CD14-positive monocyte (primary cell): ENCODE data around the gene PCDHA5. TPM values are rescaled to one million over a fixed set of nuclear protein-coding genes. Genes with fewer than 3 reads are reported as not detected.
A peak's percentile ranks its signal among the peaks of the same experiment; 100 is the strongest.

Experiments used
- DNase-seq, 3 donors: peaks; one replicate each; pipeline ENCODE4 v3.0.0-alpha.2; 2011 to 2022
- H2AFZ ChIP-seq: 2 replicates; pipeline ENCODE4 v1.6.0; 2012; ENCODE audit warnings: mild to moderate bottlenecking, low read depth, low read length, inconsistent platforms; ENCODE audit not compliant: insufficient read depth, poor library complexity, severe bottlenecking
- H3K27ac ChIP-seq, 2 donors: 1 replicate in 1 of 2; 2 replicates in 1 of 2; pipeline ENCODE4 v1.5.1; 2012 to 2013; ENCODE audit warnings: low read length in 2 of 2, control low read depth in 1 of 2, inconsistent platforms in 1 of 2, low read depth in 1 of 2, mild to moderate bottlenecking in 1 of 2
- H3K27me3 ChIP-seq, 2 donors: one replicate each; pipeline versions ENCODE4 v1.6.0 to v1.6.1; 2011 to 2013; ENCODE audit warnings: low read length in 2 of 2; ENCODE audit not compliant: control insufficient read depth in 2 of 2, insufficient read depth in 2 of 2
- H3K36me3 ChIP-seq, 2 donors: replicated peaks in 1 of 2; 1 replicate in 1 of 2; 2 replicates in 1 of 2; pipeline versions ENCODE4 v1.5.1 to v1.6.1; 2012 to 2013; ENCODE audit warnings: low read length in 2 of 2, control low read depth in 1 of 2, inconsistent platforms in 1 of 2, mild to moderate bottlenecking in 1 of 2; ENCODE audit not compliant: insufficient read depth in 2 of 2, control insufficient read depth in 1 of 2
- H3K4me1 ChIP-seq, 2 donors: 1 replicate in 1 of 2; 2 replicates in 1 of 2; pipeline versions ENCODE4 v1.5.1 to v1.6.1; 2012 to 2013; ENCODE audit warnings: low read length in 2 of 2, control low read depth in 1 of 2, inconsistent platforms in 1 of 2, mild to moderate bottlenecking in 1 of 2, moderate library complexity in 1 of 2; ENCODE audit not compliant: insufficient read depth in 2 of 2, control insufficient read depth in 1 of 2
- H3K4me2 ChIP-seq: replicated peaks from 2 replicates; pipeline ENCODE3; 2012; ENCODE audit warnings: low read length, moderate library complexity, mild to moderate bottlenecking; ENCODE audit not compliant: poor library complexity, severe bottlenecking; ENCODE audit errors: extremely low read depth
- H3K4me3 ChIP-seq, 3 experiments: fragments of 200-600 bp in 1 of 3; sonication (generic) in 1 of 3; replicated peaks in 1 of 3; 1 replicate in 2 of 3; 2 replicates in 1 of 3; pipeline ENCODE4 v1.5.1; 2011 to 2013; ENCODE audit warnings: low read length in 3 of 3, mild to moderate bottlenecking in 3 of 3, control low read depth in 2 of 3, low read depth in 2 of 3, inconsistent platforms in 1 of 3, moderate library complexity in 1 of 3
- H3K79me2 ChIP-seq: 2 replicates; pipeline ENCODE4 v1.6.0; 2012; ENCODE audit warnings: mild to moderate bottlenecking, control low read depth, inconsistent platforms, low read length, moderate library complexity; ENCODE audit not compliant: insufficient read depth
- H3K9ac ChIP-seq: 2 replicates; pipeline ENCODE4 v1.6.0; 2017; ENCODE audit warnings: low read length, mild to moderate bottlenecking; ENCODE audit not compliant: insufficient read depth, poor library complexity, severe bottlenecking
- H3K9me3 ChIP-seq, 2 donors: replicated peaks in 1 of 2; 1 replicate in 1 of 2; 2 replicates in 1 of 2; pipeline versions ENCODE4 v1.5.1 to v1.6.1; 2012 to 2013; ENCODE audit warnings: low read length in 2 of 2, control low read depth in 1 of 2; ENCODE audit not compliant: control insufficient read depth in 1 of 2, insufficient read depth in 1 of 2
- H4K20me1 ChIP-seq: 2 replicates; pipeline ENCODE4 v1.6.0; 2012; ENCODE audit warnings: mild to moderate bottlenecking, low read length, control low read depth, moderate library complexity; ENCODE audit not compliant: insufficient read depth
- H3K27ac Mint-ChIP-seq, 7 donors: one replicate each; pipeline ENCODE4 v1.8.0; 2020; ENCODE audit warnings: mild to moderate bottlenecking in 7 of 7, mixed read lengths in 7 of 7, moderate library complexity in 6 of 7, inconsistent platforms in 2 of 7
- H3K27me3 Mint-ChIP-seq, 3 donors: one replicate each; pipeline ENCODE4 v1.8.0; 2021 to 2022; ENCODE audit warnings: low read depth in 3 of 3, mild to moderate bottlenecking in 3 of 3, mixed read lengths in 3 of 3, moderate library complexity in 3 of 3, inconsistent platforms in 1 of 3
- H3K36me3 Mint-ChIP-seq, 2 donors: one replicate each; pipeline ENCODE4 v1.8.0; 2020; ENCODE audit warnings: mixed read lengths in 2 of 2, inconsistent platforms in 1 of 2, mild to moderate bottlenecking in 1 of 2
- H3K4me1 Mint-ChIP-seq: one replicate; pipeline ENCODE4 v1.8.0; 2020; ENCODE audit warnings: mild to moderate bottlenecking, mixed read lengths
- H3K4me3 Mint-ChIP-seq, 2 donors: one replicate each; pipeline ENCODE4 v1.8.0; 2020; ENCODE audit warnings: mild to moderate bottlenecking in 2 of 2, mixed read lengths in 2 of 2, moderate library complexity in 1 of 2
- H3K9me3 Mint-ChIP-seq, 7 donors: one replicate each; pipeline ENCODE4 v1.8.0; 2020 to 2022; ENCODE audit warnings: mixed read lengths in 7 of 7, mild to moderate bottlenecking in 6 of 7, moderate library complexity in 6 of 7, inconsistent platforms in 2 of 7
- CTCF ChIP-seq: fragments of 200-600 bp; IDR thresholded peaks from one replicate; pipeline ENCODE4 v1.8.0; 2022; ENCODE audit warnings: antibody characterized with exemption, mild to moderate bottlenecking
- WGBS: methylation state at CpG from one replicate; pipeline ENCODE4 v1.1.5; 2013; ENCODE audit warnings: missing lambda C conversion rate; ENCODE audit not compliant: insufficient coverage; 5-methylcytosine and 5-hydroxymethylcytosine counted together
- intact Hi-C, 2 donors: fragments of 100-400 bp; cut with micrococcal nuclease; formaldehyde crosslinking; loops; one replicate each; pipeline versions ENCODE4 v1.15.0 to v1.15.1; 2023
- polyA minus RNA-seq: library from RNA; depleted of rRNA, polyadenylated mRNA; stranded (reverse); fragments of >200 nt; gene quantifications from 2 replicates; pipeline ENCODE4 v1.2.3, GENCODE V29; 2012
- polyA plus RNA-seq, 3 donors: library from polyadenylated mRNA; depleted of rRNA in 1 of 3; unstranded in 2 of 3; stranded (reverse) in 1 of 3; fragments of 300-500 nt in 2 of 3; fragments of >200 nt in 1 of 3; fragmentation: Illumina TruSeq in 2 of 3; gene quantifications; 1 replicate in 2 of 3; 2 replicates in 1 of 3; pipeline ENCODE4 v1.2.3, GENCODE V29; 2012 to 2021
- total RNA-seq, 12 experiments: library from RNA in 1 of 12; stranded (reverse) in 1 of 12; fragments of 120-200 nt in 1 of 12; gene quantifications; one replicate each; pipeline ENCODE4 v1.2.4 and lab custom pipeline; 2013 to 2026; ENCODE audit warnings: mixed read lengths in 6 of 12, inconsistent platforms in 1 of 12

PCDHA5 gene
- total RNA-seq (2013), result not detected
- polyA plus RNA-seq (not detected), polyA minus RNA-seq (not detected in 2 replicates), total RNA-seq (lab: John Stamatoyannopoulos, UW) (0 to 0.43 (median 0) reads per million in 11 experiments)

- H3K4me1 ChIP-seq, result no peaks in the 10 kb centered on the region
- Mint-ChIP-seq H3K36me3 (peaks cover 0 to 4% of the 10 kb centered on the region in 2 donors), H3K4me3 (no peak within 1 kb of the TSS), H3K27me3 (peaks cover 5 to 9% (median 7%) of the 10 kb centered on the region in 3 donors), H3K27ac (no peak within 1 kb of the TSS), H3K4me1 (no peaks in the 10 kb centered on the region), H3K9me3 (peaks cover 22 to 38% (median 35%) of the 10 kb centered on the region in 7 donors)
- no peak within 1 kb of the TSS for H3K4me2 ChIP-seq
- TF ChIP-seq CTCF, result peak; percentile 20
- no peak within 1 kb of the TSS for H2AFZ ChIP-seq
- H3K9me3 ChIP-seq, result peaks cover 36 to 38% of the 10 kb centered on the region in 2 donors
- H3K27ac ChIP-seq, result no peak within 1 kb of the TSS
- 40% methylated on average over 33 of the region's 39 CpGs for WGBS
- DNase-seq, result no peak
- H3K36me3 ChIP-seq, result no peaks in the 10 kb centered on the region
- H3K79me2 ChIP-seq, result no peaks in the 10 kb centered on the region
- no peaks in the 10 kb centered on the region for H4K20me1 ChIP-seq
- H3K9ac ChIP-seq, result no peak within 1 kb of the TSS
- H3K27me3 ChIP-seq, result peaks cover 0 to 4% of the 10 kb centered on the region in 2 donors
- no peak within 1 kb of the TSS for H3K4me3 ChIP-seq
- intact Hi-C loops, result loop anchor here in 1 of 2 donors (10.0 kb wide), 1 partner anchor 53 kb away; the partner anchor contains the start of gene PCDHA12
These were observed at the start of gene PCDHA5 for GRCh38 chr5:140821375-140822280. PCDHA5 (plus strand) TSS chr5:140821613.

- H3K27ac ChIP-seq, result no peak overlapping the region
- no peaks in the 10 kb centered on the region for H4K20me1 ChIP-seq
- H3K4me3 ChIP-seq, result no peak overlapping the region
- no peak for TF ChIP-seq CTCF
- Mint-ChIP-seq H3K9me3 (peaks cover 44 to 83% (median 77%) of the 10 kb centered on the region in 7 donors), H3K4me1 (no peaks in the 10 kb centered on the region), H3K27ac (no peak overlapping the region), H3K36me3 (no peaks in the 10 kb centered on the region), H3K4me3 (no peak overlapping the region), H3K27me3 (peaks cover 0 to 3% (median 1%) of the 10 kb centered on the region in 3 donors)
- H3K79me2 ChIP-seq, result no peaks in the 10 kb centered on the region
- intact Hi-C loops, result no loop called here
- H2AFZ ChIP-seq, result no peak overlapping the region
- peaks cover 51 to 82% of the 10 kb centered on the region in 2 donors for H3K9me3 ChIP-seq
- no peaks in the 10 kb centered on the region for H3K36me3 ChIP-seq
- no peaks in the 10 kb centered on the region for H3K27me3 ChIP-seq
- H3K4me1 ChIP-seq, result no peaks in the 10 kb centered on the region
- H3K9ac ChIP-seq, result no peak overlapping the region
- WGBS, result no CpG with 5 or more reads among the region's 1 CpG
- no peak for DNase-seq
- H3K4me2 ChIP-seq, result no peak overlapping the region
These were observed 40.9 kb upstream of the PCDHA5 start for GRCh38 chr5:140780512-140780911.
